ENCODE data around the gene CNGA2. TPM values are rescaled to one million over a fixed set of nuclear protein-coding genes. Genes with fewer than 3 reads are reported as not detected.

CNGA2 gene
- polyA plus RNA-seq, 10 donors = 0.07 TPM; not detected in 9

GRCh38 chrX:151711787-151712186 is 22.8 kb upstream of the CNGA2 start:
- DNase-seq = peak in 2 of 3 donors; percentile 69 to 83

GRCh38 chrX:151712253-151712652 is 22.3 kb upstream of the CNGA2 start:
- DNase-seq = peak in 1 of 3 donors; percentile 44

GRCh38 chrX:151713849-151714248 is 20.7 kb upstream of the CNGA2 start:
- no peak for DNase-seq

GRCh38 chrX:151714362-151714761 is 20.2 kb upstream of the CNGA2 start:
- no peak for DNase-seq

- no peak for DNase-seq
Measured at GRCh38 chrX:151715752-151716151, 18.8 kb upstream of the CNGA2 start, which contains the start of gene FATE1. FATE1 (plus strand) TSS chrX:151716035; CDS start chrX:151716120, 85 bp downstream.

GRCh38 chrX:151722241-151722846 is 12.2 kb upstream of the CNGA2 start:
- peak; percentile 19 to 69 (median 55) for DNase-seq

GRCh38 chrX:151723156-151723760 is 11.3 kb upstream of the CNGA2 start:
- no peak for DNase-seq

- DNase-seq = no peak
Measured at GRCh38 chrX:151724563-151725337, 9.8 kb upstream of the CNGA2 start.

- DNase-seq = no peak
Measured at GRCh38 chrX:151725338-151725614, 9.3 kb upstream of the CNGA2 start.

GRCh38 chrX:151726751-151727150 is 7.8 kb upstream of the CNGA2 start:
- no peak for DNase-seq

GRCh38 chrX:151727346-151727745 is 7.2 kb upstream of the CNGA2 start:
- DNase-seq = no peak

GRCh38 chrX:151729056-151729725 is 5.4 kb upstream of the CNGA2 start:
- DNase-seq = no peak

GRCh38 chrX:151735219-151735618 is 673 bp downstream of the CNGA2 start:
- DNase-seq = no peak

- no peak for DNase-seq
Measured at GRCh38 chrX:151736685-151737084, 2.1 kb downstream of the CNGA2 start.

GRCh38 chrX:151737494-151737893 is 2.9 kb downstream of the CNGA2 start:
- no peak for DNase-seq

- no peak for DNase-seq
Measured at GRCh38 chrX:151738751-151739150, 4.2 kb downstream of the CNGA2 start.

GRCh38 chrX:151741606-151742005 is 7.1 kb downstream of the CNGA2 start:
- DNase-seq = no peak

- DNase-seq = no peak
Measured at GRCh38 chrX:151742311-151742710, 7.8 kb downstream of the CNGA2 start.

- DNase-seq = no peak
Measured at GRCh38 chrX:151743651-151744470, 9.3 kb downstream of the CNGA2 start.

GRCh38 chrX:151745651-151746050 is 11.1 kb downstream of the CNGA2 start:
- DNase-seq = no peak

- no peak for DNase-seq
Measured at GRCh38 chrX:151746502-151746901, 12.0 kb downstream of the CNGA2 start.

GRCh38 chrX:151750511-151750910 is 16.0 kb downstream of the CNGA2 start:
- DNase-seq = no peak

Measured in muscle of back (tissue), 11 donors.